Neural progenitor cell (in vitro differentiated cells): ENCODE data around the gene SLC12A7. TPM values are rescaled to one million over a fixed set of nuclear protein-coding genes. Genes with fewer than 3 reads are reported as not detected.

Experiments used
- DNase-seq: peaks from one replicate; pipeline ENCODE4 v3.0.0-alpha.2; 2016; ENCODE audit warnings: low spot score
- H2AFZ ChIP-seq: fragments of 200-600 bp; sonication (generic); replicated peaks from 2 replicates; pipeline ENCODE4 v1.6.1; 2016; ENCODE audit warnings: antibody characterized with exemption
- H3F3A ChIP-seq: fragments of 200-600 bp; sonication (generic); 2 replicates; pipeline ENCODE4 v1.6.1; 2016; ENCODE audit warnings: antibody characterized with exemption, low read depth
- H3K27ac ChIP-seq: fragments of 200-600 bp; sonication (generic); 2 replicates; pipeline ENCODE4 v1.5.1; 2016; ENCODE audit warnings: mild to moderate bottlenecking
- H3K27me3 ChIP-seq: fragments of 200-600 bp; sonication (generic); 2 replicates; pipeline ENCODE4 v1.6.1; 2016; ENCODE audit warnings: mild to moderate bottlenecking, moderate library complexity
- H3K36me3 ChIP-seq: fragments of 200-600 bp; sonication (generic); 2 replicates; pipeline ENCODE4 v1.5.1; 2016
- H3K4me1 ChIP-seq: fragments of 200-600 bp; sonication (generic); 2 replicates; pipeline ENCODE4 v1.6.1; 2016; ENCODE audit warnings: mixed run types
- H3K4me2 ChIP-seq: fragments of 200-600 bp; sonication (generic); 2 replicates; pipeline ENCODE4 v1.6.1; 2016
- H3K4me3 ChIP-seq: fragments of 200-600 bp; sonication (generic); 2 replicates; pipeline ENCODE4 v1.5.1; 2016
- H3K79me2 ChIP-seq: fragments of 200-600 bp; sonication (generic); 2 replicates; pipeline ENCODE4 v1.6.1; 2016; ENCODE audit warnings: low read depth
- H3K9ac ChIP-seq: fragments of 200-600 bp; sonication (generic); 2 replicates; pipeline ENCODE4 v1.6.1; 2016
- H3K9me3 ChIP-seq: fragments of 200-600 bp; sonication (generic); 2 replicates; pipeline ENCODE4 v1.5.1; 2016; ENCODE audit warnings: low read depth
- H4K20me1 ChIP-seq: fragments of 200-600 bp; sonication (generic); 2 replicates; pipeline ENCODE4 v1.6.1; 2016; ENCODE audit warnings: low read depth
- H3K27ac Mint-ChIP-seq: 3 replicates; pipeline ENCODE4 v1.8.0; 2021; ENCODE audit warnings: mixed read lengths
- H3K27me3 Mint-ChIP-seq: 2 replicates; pipeline ENCODE4 v1.8.0; 2022; ENCODE audit warnings: low read depth, mild to moderate bottlenecking, inconsistent platforms, moderate library complexity, mixed read lengths; ENCODE audit not compliant: insufficient read depth
- H3K36me3 Mint-ChIP-seq: 3 replicates; pipeline ENCODE4 v1.8.0; 2021; ENCODE audit warnings: mixed read lengths
- H3K4me1 Mint-ChIP-seq: 3 replicates; pipeline ENCODE4 v1.8.0; 2021; ENCODE audit warnings: mixed read lengths
- H3K4me3 Mint-ChIP-seq: 3 replicates; pipeline ENCODE4 v1.8.0; 2021; ENCODE audit warnings: mild to moderate bottlenecking, moderate library complexity, mixed read lengths
- H3K9me3 Mint-ChIP-seq: 3 replicates; pipeline ENCODE4 v1.8.0; 2020; ENCODE audit warnings: mixed read lengths
- CTCF ChIP-seq: fragments of 200-600 bp; sonication (generic); IDR thresholded peaks from 2 replicates; pipeline ENCODE4 v1.5.1; 2017; ENCODE audit warnings: antibody characterized with exemption, mild to moderate bottlenecking
- EZH2 ChIP-seq: fragments of 200-600 bp; sonication (generic); IDR thresholded peaks from 2 replicates; pipeline ENCODE4 v1.6.1; 2017; ENCODE audit warnings: antibody characterized with exemption, mild to moderate bottlenecking, moderate library complexity
- EZH2phosphoT487 ChIP-seq: fragments of 200-600 bp; sonication (generic); IDR thresholded peaks from 2 replicates; pipeline ENCODE4 v1.6.1; 2017; ENCODE audit warnings: antibody characterized with exemption
- total RNA-seq: library from RNA; depleted of rRNA; stranded (reverse); fragments of >200 nt; gene quantifications from 2 replicates; pipeline ENCODE4 v1.2.3, GENCODE V29; 2015; ENCODE audit warnings: low replicate concordance

The SLC12A7 gene
- total RNA-seq, 1 donor from 2014 or later: 7.5 TPM

GRCh38 chr5:1105350-1106265, 6.3 kb downstream of the SLC12A7 start:
- Histone ChIP-seq H3K9me3 (no peaks in the 10 kb centered on the region), H3K27ac (no peak overlapping the region), H4K20me1 (peaks cover 97% of the 10 kb centered on the region), H3K27me3 (no peaks in the 10 kb centered on the region), H2AFZ (no peak overlapping the region), H3F3A (peaks cover 27% of the 10 kb centered on the region), H3K4me3 (no peak overlapping the region), H3K4me1 (peaks cover 52% of the 10 kb centered on the region), H3K4me2 (peak overlapping the region; percentile 62), H3K79me2 (peaks cover 84% of the 10 kb centered on the region), H3K9ac (no peak overlapping the region), H3K36me3 (no peaks in the 10 kb centered on the region)
- Mint-ChIP-seq H3K27me3 (peaks cover 5% of the 10 kb centered on the region), H3K4me3 (no peak overlapping the region), H3K9me3 (no peaks in the 10 kb centered on the region), H3K36me3 (no peaks in the 10 kb centered on the region), H3K4me1 (peaks cover 43% of the 10 kb centered on the region), H3K27ac (no peak overlapping the region)
- TF ChIP-seq CTCF: no peak
- TF ChIP-seq EZH2phosphoT487: no peak
- TF ChIP-seq EZH2: no peak
- DNase-seq: no peak

DNA sequence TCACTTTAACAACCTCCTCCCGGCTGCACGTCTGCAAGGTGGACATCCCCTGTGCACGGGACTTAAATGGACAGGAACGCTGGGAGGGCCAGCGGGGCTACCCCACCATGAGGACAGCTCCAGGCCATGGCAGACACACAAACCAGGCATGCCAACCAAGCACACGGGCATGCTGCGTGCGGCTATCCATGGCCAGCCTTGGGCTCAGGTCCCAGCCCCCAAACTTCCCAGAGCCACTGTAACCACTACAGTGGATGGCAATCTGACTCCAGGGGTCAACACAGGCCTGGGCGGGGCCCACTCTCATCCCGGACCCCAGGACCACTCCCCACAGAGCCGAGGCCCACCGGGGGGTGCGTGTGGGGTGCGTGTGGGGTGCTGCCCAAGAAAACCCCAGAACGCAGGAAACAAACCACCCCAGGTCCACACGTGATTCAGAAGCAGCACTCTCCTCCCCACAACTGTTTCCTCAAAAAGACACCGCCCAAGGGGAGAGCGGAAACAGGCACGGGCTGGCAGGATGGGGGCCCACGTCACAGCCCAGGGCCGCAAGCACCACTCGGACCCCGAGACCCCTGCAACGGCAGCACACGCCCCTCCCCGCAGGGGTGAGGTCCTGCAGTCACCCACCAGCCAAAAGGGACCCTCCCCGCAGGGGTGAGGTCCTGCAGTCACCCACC, 7.4 kb downstream of the SLC12A7 start:
- Histone ChIP-seq H3F3A (peaks cover 35% of the 10 kb centered on the region), H3K4me1 (peaks cover 59% of the 10 kb centered on the region), H3K4me3 (no peak overlapping the region), H2AFZ (no peak overlapping the region), H3K36me3 (no peaks in the 10 kb centered on the region), H3K27me3 (no peaks in the 10 kb centered on the region), H3K4me2 (no peak overlapping the region), H4K20me1 (peaks cover 97% of the 10 kb centered on the region), H3K9ac (no peak overlapping the region), H3K9me3 (no peaks in the 10 kb centered on the region), H3K79me2 (peaks cover 84% of the 10 kb centered on the region), H3K27ac (no peak overlapping the region)
- Mint-ChIP-seq H3K4me3 (no peak overlapping the region), H3K27me3 (peaks cover 2% of the 10 kb centered on the region), H3K36me3 (no peaks in the 10 kb centered on the region), H3K4me1 (peaks cover 47% of the 10 kb centered on the region), H3K27ac (no peak overlapping the region), H3K9me3 (no peaks in the 10 kb centered on the region)
- TF ChIP-seq EZH2phosphoT487 (no peak), EZH2 (no peak), CTCF (no peak)
- no peak for DNase-seq

- H3K27ac Mint-ChIP-seq: peak overlapping the region; percentile 7
- H3K36me3 Mint-ChIP-seq: no peaks in the 10 kb centered on the region
- no peaks in the 10 kb centered on the region for H3K36me3 ChIP-seq
- no peaks in the 10 kb centered on the region for H3K9me3 Mint-ChIP-seq
- H3K27ac ChIP-seq: no peak overlapping the region
- peaks cover 51% of the 10 kb centered on the region for H3K4me1 Mint-ChIP-seq
- H4K20me1 ChIP-seq: peaks cover 96% of the 10 kb centered on the region
- H2AFZ ChIP-seq: no peak overlapping the region
- H3K4me1 ChIP-seq: peaks cover 62% of the 10 kb centered on the region
- no peak for DNase-seq
- no peak overlapping the region for H3K4me3 ChIP-seq
- H3K4me3 Mint-ChIP-seq: peak overlapping the region; percentile 0
- no peaks in the 10 kb centered on the region for H3K9me3 ChIP-seq
- H3K27me3 Mint-ChIP-seq: peaks cover 4% of the 10 kb centered on the region
- TF ChIP-seq EZH2 (no peak), EZH2phosphoT487 (no peak), CTCF (no peak)
- H3F3A ChIP-seq: peaks cover 38% of the 10 kb centered on the region
- peaks cover 88% of the 10 kb centered on the region for H3K79me2 ChIP-seq
- H3K9ac ChIP-seq: no peak overlapping the region
- H3K27me3 ChIP-seq: no peaks in the 10 kb centered on the region
- no peak overlapping the region for H3K4me2 ChIP-seq
Observed at GRCh38 chr5:1103505-1104326, 8.1 kb downstream of the SLC12A7 start.
